Measurements from ENCODE around the gene KIF2B. TPM values are rescaled to one million over a fixed set of nuclear protein-coding genes. Genes with fewer than 3 reads are reported as not detected.
"Not testable (repeated sequence)": the region's sequence is repeated elsewhere in the genome, so short reads cannot be mapped to it uniquely, and the experiment has no call there.

Gene KIF2B
- total RNA-seq, 1 experiment from 2014 or later: not detected

- TF ChIP-seq CTCF (conservative IDR thresholded peaks at IDR 0.05): no peak
- H4K8ac ChIP-seq (replicated peaks; ENCODE audit: insufficient read length, low read depth, low read length): no peak overlapping the region
- H3T11ph ChIP-seq (ENCODE audit: low read length): no peak overlapping the region
- H3K79me2 ChIP-seq (ENCODE audit: insufficient read depth, low read length): no peaks in the 10 kb centered on the region
- Mint-ChIP-seq H3K27me3 (ENCODE audit: low read depth) (no peaks in the 10 kb centered on the region), H3K4me1 (peaks cover 0 to 2% of the 10 kb centered on the region in 2 experiments; a peak in 1 of 4 replicates), H3K27ac (no peak overlapping the region), H3K4me3 (no peak overlapping the region), H3K9me3 (peaks cover 5 to 12% of the 10 kb centered on the region in 2 experiments; a peak in 4 of 5 replicates), H3K36me3 (ENCODE audit: insufficient read depth in 1 of 3, low read depth in 3 of 3) (peaks cover 0 to 18% (median 9%) of the 10 kb centered on the region in 3 experiments; a peak in 5 of 7 replicates)
- H2BK15ac ChIP-seq (ENCODE audit: low read depth, low read length): no peak overlapping the region
- no peaks in the 10 kb centered on the region for H4K20me1 ChIP-seq (ENCODE audit: control insufficient read depth, insufficient read depth, insufficient read length)
- H3K9ac ChIP-seq (ENCODE audit: extremely low read depth, insufficient read length, low read length): no peak overlapping the region
- no peak overlapping the region for H2AFZ ChIP-seq (ENCODE audit: low read length)
- H3K23ac ChIP-seq (ENCODE audit: insufficient read length, low read depth, low read length): no peak overlapping the region
- H3K9me3 ChIP-seq (ENCODE audit: control insufficient read depth, low read depth, low read length): no peaks in the 10 kb centered on the region
- H3K18ac ChIP-seq (ENCODE audit: insufficient read length, low read depth, low read length): no peak overlapping the region
- H3K4me2 ChIP-seq (ENCODE audit: insufficient read depth, insufficient read length, low read length): no peak overlapping the region
- no peak overlapping the region for H4K91ac ChIP-seq (ENCODE audit: insufficient read length, low read depth, low read length)
- H2BK20ac ChIP-seq (ENCODE audit: low read depth, low read length, poor library complexity, severe bottlenecking): no peak overlapping the region
- no peak overlapping the region for H3K56ac ChIP-seq (ENCODE audit: insufficient read length, low read depth, low read length)
- H2BK5ac ChIP-seq (ENCODE audit: insufficient read length, low read length): no peak overlapping the region
- no peak overlapping the region for H4K5ac ChIP-seq (ENCODE audit: insufficient read length, low read depth, low read length)
- H2BK120ac ChIP-seq (ENCODE audit: low read depth, low read length, poor library complexity, severe bottlenecking): no peak overlapping the region
- H2BK12ac ChIP-seq (ENCODE audit: insufficient read length, low read depth, low read length): no peak overlapping the region
- H3K23me2 ChIP-seq (ENCODE audit: insufficient read length, low read depth, low read length, poor library complexity, severe bottlenecking): no peaks in the 10 kb centered on the region
- H3K4me1 ChIP-seq (ENCODE audit: insufficient read depth, low read length): no peaks in the 10 kb centered on the region
- no CpG with 5 or more reads among the region's 32 CpGs for WGBS (ENCODE audit: extremely low coverage, insufficient read length, low lambda C conversion rate)
- no peak overlapping the region for H3K4ac ChIP-seq (ENCODE audit: low read depth, low read length)
- H3K27me3 ChIP-seq (ENCODE audit: insufficient read depth, low read length): no peaks in the 10 kb centered on the region
- H3K27ac ChIP-seq (ENCODE audit: insufficient read length, low read depth, low read length): no peak overlapping the region
- H3K14ac ChIP-seq (ENCODE audit: insufficient read depth, low read length): no peak overlapping the region
- no peak for DNase-seq
- no peak overlapping the region for H2AK5ac ChIP-seq (ENCODE audit: insufficient read length, low read length)
- H3K79me1 ChIP-seq (ENCODE audit: insufficient read depth, low read depth, low read length, poor library complexity, severe bottlenecking): no peaks in the 10 kb centered on the region
These were observed 769 bp downstream of the KIF2B start for GRCh38 chr17:53823341-53824050.

- H3K18ac ChIP-seq (ENCODE audit: insufficient read length, low read depth, low read length); DNase-seq; H3K23ac ChIP-seq (ENCODE audit: insufficient read length, low read depth, low read length); H3K27ac Mint-ChIP-seq; H3K27ac ChIP-seq (ENCODE audit: insufficient read length, low read depth, low read length); H3K14ac ChIP-seq (ENCODE audit: insufficient read depth, low read length); H3K56ac ChIP-seq (ENCODE audit: insufficient read length, low read depth, low read length); H2AK5ac ChIP-seq (ENCODE audit: insufficient read length, low read length); H3K27me3 ChIP-seq (ENCODE audit: insufficient read depth, low read length); H2BK5ac ChIP-seq (ENCODE audit: insufficient read length, low read length); H2BK120ac ChIP-seq (ENCODE audit: low read depth, low read length, poor library complexity, severe bottlenecking); H4K5ac ChIP-seq (ENCODE audit: insufficient read length, low read depth, low read length); H3K4me1 Mint-ChIP-seq; H4K91ac ChIP-seq (ENCODE audit: insufficient read length, low read depth, low read length); H3K27me3 Mint-ChIP-seq (ENCODE audit: low read depth); H3K4me3 Mint-ChIP-seq; H2BK12ac ChIP-seq (ENCODE audit: insufficient read length, low read depth, low read length); H3K79me1 ChIP-seq (ENCODE audit: insufficient read depth, low read depth, low read length, poor library complexity, severe bottlenecking); H4K20me1 ChIP-seq (ENCODE audit: control insufficient read depth, insufficient read depth, insufficient read length); H3T11ph ChIP-seq (ENCODE audit: low read length); H3K9me3 ChIP-seq (ENCODE audit: control insufficient read depth, low read depth, low read length); H2BK15ac ChIP-seq (ENCODE audit: low read depth, low read length); H2BK20ac ChIP-seq (ENCODE audit: low read depth, low read length, poor library complexity, severe bottlenecking); H3K9ac ChIP-seq (ENCODE audit: extremely low read depth, insufficient read length, low read length); H3K4me1 ChIP-seq (ENCODE audit: insufficient read depth, low read length); H3K79me2 ChIP-seq (ENCODE audit: insufficient read depth, low read length); H3K4me2 ChIP-seq (ENCODE audit: insufficient read depth, insufficient read length, low read length); H2AFZ ChIP-seq (ENCODE audit: low read length); H4K8ac ChIP-seq (replicated peaks; ENCODE audit: insufficient read length, low read depth, low read length); H3K23me2 ChIP-seq (ENCODE audit: insufficient read length, low read depth, low read length, poor library complexity, severe bottlenecking); H3K4ac ChIP-seq (ENCODE audit: low read depth, low read length): not testable (repeated sequence)
- no CpG with 5 or more reads among the region's 8 CpGs for WGBS (ENCODE audit: extremely low coverage, insufficient read length, low lambda C conversion rate)
- Mint-ChIP-seq H3K36me3 (ENCODE audit: insufficient read depth in 1 of 3, low read depth in 3 of 3) (peaks cover 8 to 18% (median 10%) of the 10 kb centered on the region in 3 experiments), H3K9me3 (peaks cover 19 to 32% of the 10 kb centered on the region in 2 experiments)
These were observed 12.0 kb downstream of the KIF2B start for GRCh38 chr17:53834771-53835170.
